ENCODE results near the gene DNAL4. TPM values are rescaled to one million over a fixed set of nuclear protein-coding genes. Genes with fewer than 3 reads are reported as not detected.

DNAL4 gene
- total and polyA plus RNA-seq, 3 donors from 2014 or later, result 54.4 to 107 (median 76.8) TPM

DNA sequence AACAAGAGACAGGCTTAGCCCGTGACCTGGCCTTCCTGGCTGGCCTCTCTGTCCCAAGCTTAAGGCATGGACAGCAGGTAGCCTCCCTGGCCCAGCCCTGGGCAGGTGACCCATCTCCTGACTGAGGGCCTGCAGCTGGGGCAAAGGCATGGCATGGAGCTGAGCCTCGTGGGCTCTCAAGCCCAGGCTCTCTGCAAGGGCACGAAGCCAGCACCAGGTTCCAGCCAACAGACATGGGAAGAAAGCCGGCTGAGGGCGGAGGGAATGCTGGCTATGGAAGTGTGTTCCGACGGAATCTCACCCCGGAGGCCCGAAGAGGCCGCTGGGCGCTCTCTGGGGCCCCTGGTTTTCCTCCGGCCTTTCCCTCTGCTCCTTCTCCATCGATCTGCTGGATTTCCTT, 12.9 kb downstream of the DNAL4 start:
- no peak for DNase-seq
- no peak for TF ChIP-seq POLR2A (IDR thresholded peaks at IDR 0.05)
- TF ChIP-seq CTCF (IDR thresholded peaks at IDR 0.05), result no peak
- Histone ChIP-seq H3K27me3 (no peaks in the 10 kb centered on the region), H3K4me3 (no peak overlapping the region), H3K4me1 (peaks cover 12% of the 10 kb centered on the region), H3K9me3 (no peaks in the 10 kb centered on the region), H3K27ac (no peak overlapping the region), H3K36me3 (ENCODE audit: low read depth, missing control alignments) (no peaks in the 10 kb centered on the region)
- WGBS, 2 donors, result 78 to 93% methylated on average over 13 of the region's 13 CpGs
- intact Hi-C loops (cut with DNase I; ENCODE audit: low total_unique reads), result no loop called here

- no peaks in the 10 kb centered on the region for H3K36me3 ChIP-seq (ENCODE audit: low read depth, missing control alignments)
- no peak overlapping the region for H3K4me3 ChIP-seq
- intact Hi-C loops (cut with DNase I; ENCODE audit: low total_unique reads), result no loop called here
- no peaks in the 10 kb centered on the region for H3K27me3 ChIP-seq
- H3K9me3 ChIP-seq, result no peaks in the 10 kb centered on the region
- WGBS, 2 donors, result 94 to 95% methylated on average over 17 to 27 of the region's 27 CpGs
- H3K27ac ChIP-seq, result no peak overlapping the region
- TF ChIP-seq POLR2A (IDR thresholded peaks at IDR 0.05), result no peak
- TF ChIP-seq CTCF (IDR thresholded peaks at IDR 0.05), result no peak
- no peaks in the 10 kb centered on the region for H3K4me1 ChIP-seq
- DNase-seq, result no peak
Measured at GRCh38 chr22:38777087-38777671, 16.8 kb downstream of the DNAL4 start.

DNA sequence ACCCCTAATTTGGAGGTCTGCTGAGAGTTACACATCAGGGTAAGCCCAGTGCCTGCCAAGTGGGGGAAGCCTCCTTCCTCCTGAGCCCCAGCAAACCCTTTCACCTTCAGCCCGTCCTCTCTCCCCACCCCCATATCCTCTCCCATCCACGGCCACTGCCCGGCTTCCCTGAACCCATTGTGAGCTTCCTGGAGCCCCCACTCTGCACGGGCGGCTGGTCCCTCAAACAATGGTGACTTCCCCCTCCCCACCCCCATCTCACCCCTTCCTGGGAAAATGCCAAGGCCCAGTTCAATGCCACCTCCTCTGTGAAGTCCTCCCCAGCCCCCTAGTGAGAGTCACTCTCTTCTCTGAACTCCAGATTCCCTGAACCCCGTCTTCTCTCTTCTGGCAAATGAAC, 17.9 kb downstream of the DNAL4 start:
- Histone ChIP-seq H3K4me3 (no peak overlapping the region), H3K4me1 (no peaks in the 10 kb centered on the region), H3K9me3 (no peaks in the 10 kb centered on the region), H3K36me3 (ENCODE audit: low read depth, missing control alignments) (no peaks in the 10 kb centered on the region), H3K27me3 (no peaks in the 10 kb centered on the region), H3K27ac (no peak overlapping the region)
- no peak for DNase-seq
- intact Hi-C loops (cut with DNase I; ENCODE audit: low total_unique reads), result no loop called here
- WGBS, 2 donors, result 72 to 85% methylated on average over 6 of the region's 6 CpGs
- TF ChIP-seq POLR2A (IDR thresholded peaks at IDR 0.05), result no peak

- intact Hi-C loops (cut with DNase I; ENCODE audit: low total_unique reads), result no loop called here
- no peak overlapping the region for H3K27ac ChIP-seq
- DNase-seq, result no peak
- TF ChIP-seq POLR2A (IDR thresholded peaks at IDR 0.05) (no peak), CTCF (IDR thresholded peaks at IDR 0.05) (no peak)
- H3K36me3 ChIP-seq (ENCODE audit: low read depth, missing control alignments), result no peaks in the 10 kb centered on the region
- H3K9me3 ChIP-seq, result no peaks in the 10 kb centered on the region
- no peaks in the 10 kb centered on the region for H3K4me1 ChIP-seq
- no peaks in the 10 kb centered on the region for H3K27me3 ChIP-seq
- 84 to 86% methylated on average over 9 to 13 of the region's 13 CpGs for WGBS, 2 donors
- H3K4me3 ChIP-seq, result no peak overlapping the region
Measured at GRCh38 chr22:38775656-38776055, 18.3 kb downstream of the DNAL4 start.

GRCh38 chr22:38774496-38775166, 19.3 kb downstream of the DNAL4 start:
- 77% methylated on average over 10 to 11 of the region's 11 CpGs for WGBS, 2 donors
- TF ChIP-seq POLR2A (IDR thresholded peaks at IDR 0.05) (no peak), CTCF (IDR thresholded peaks at IDR 0.05) (no peak)
- Histone ChIP-seq H3K27me3 (no peaks in the 10 kb centered on the region), H3K4me3 (no peak overlapping the region), H3K36me3 (ENCODE audit: low read depth, missing control alignments) (no peaks in the 10 kb centered on the region), H3K9me3 (no peaks in the 10 kb centered on the region), H3K4me1 (no peaks in the 10 kb centered on the region), H3K27ac (no peak overlapping the region)
- DNase-seq, result no peak
- intact Hi-C loops (cut with DNase I; ENCODE audit: low total_unique reads), result no loop called here
